Measurements from ENCODE around the gene RASAL2. TPM values are rescaled to one million over a fixed set of nuclear protein-coding genes. Genes with fewer than 3 reads are reported as not detected.

RASAL2 gene
- total RNA-seq, 3 donors from 2014 or later, result 28.5 to 41.0 (median 40.5) TPM

- H3K36me3 ChIP-seq, result peaks cover 7% of the 10 kb centered on the region
These were observed 378.6 kb downstream of the RASAL2 start for GRCh38 chr1:178472531-178472930.

GRCh38 chr1:178477373-178477772, 383.5 kb downstream of the RASAL2 start:
- no peak for TF ChIP-seq POLR2A (IDR thresholded peaks at IDR 0.05)
- no peak for TF ChIP-seq POLR2AphosphoS5 (IDR thresholded peaks at IDR 0.05)
- TF ChIP-seq CTCF (IDR thresholded peaks at IDR 0.05), result no peak
- Histone ChIP-seq H3K4me3 (no peak overlapping the region), H3K36me3 (no peaks in the 10 kb centered on the region), H3K9me3 (no peaks in the 10 kb centered on the region), H3K4me1 (no peaks in the 10 kb centered on the region), H3K27me3 (no peaks in the 10 kb centered on the region), H3K27ac (no peak overlapping the region)
- no peak for DNase-seq (ENCODE audit: low spot score in 2 of 2)
- intact Hi-C loops (cut with DNase I; ENCODE audit: low total_unique reads), result no loop called here

More at GRCh38 chr1:178472531-178472930, 378.6 kb downstream of the RASAL2 start:
- intact Hi-C loops (cut with DNase I; ENCODE audit: low total_unique reads), result no loop called here
- Histone ChIP-seq H3K27me3 (no peaks in the 10 kb centered on the region), H3K9me3 (no peaks in the 10 kb centered on the region), H3K27ac (no peak overlapping the region), H3K4me3 (no peak overlapping the region), H3K4me1 (no peaks in the 10 kb centered on the region)
- no peak for TF ChIP-seq CTCF (IDR thresholded peaks at IDR 0.05)
- TF ChIP-seq POLR2AphosphoS5 (IDR thresholded peaks at IDR 0.05), result no peak
- no peak for TF ChIP-seq POLR2A (IDR thresholded peaks at IDR 0.05)
- DNase-seq (ENCODE audit: low spot score in 2 of 2), result no peak

GRCh38 chr1:178477841-178478240, 383.9 kb downstream of the RASAL2 start:
- Histone ChIP-seq H3K27me3 (no peaks in the 10 kb centered on the region), H3K9me3 (no peaks in the 10 kb centered on the region), H3K27ac (no peak overlapping the region), H3K36me3 (no peaks in the 10 kb centered on the region), H3K4me3 (no peak overlapping the region), H3K4me1 (no peaks in the 10 kb centered on the region)
- no peak for DNase-seq (ENCODE audit: low spot score in 2 of 2)
- TF ChIP-seq CTCF (IDR thresholded peaks at IDR 0.05) (no peak), POLR2AphosphoS5 (IDR thresholded peaks at IDR 0.05) (no peak), POLR2A (IDR thresholded peaks at IDR 0.05) (no peak)
- intact Hi-C loops (cut with DNase I; ENCODE audit: low total_unique reads), result no loop called here

DNA sequence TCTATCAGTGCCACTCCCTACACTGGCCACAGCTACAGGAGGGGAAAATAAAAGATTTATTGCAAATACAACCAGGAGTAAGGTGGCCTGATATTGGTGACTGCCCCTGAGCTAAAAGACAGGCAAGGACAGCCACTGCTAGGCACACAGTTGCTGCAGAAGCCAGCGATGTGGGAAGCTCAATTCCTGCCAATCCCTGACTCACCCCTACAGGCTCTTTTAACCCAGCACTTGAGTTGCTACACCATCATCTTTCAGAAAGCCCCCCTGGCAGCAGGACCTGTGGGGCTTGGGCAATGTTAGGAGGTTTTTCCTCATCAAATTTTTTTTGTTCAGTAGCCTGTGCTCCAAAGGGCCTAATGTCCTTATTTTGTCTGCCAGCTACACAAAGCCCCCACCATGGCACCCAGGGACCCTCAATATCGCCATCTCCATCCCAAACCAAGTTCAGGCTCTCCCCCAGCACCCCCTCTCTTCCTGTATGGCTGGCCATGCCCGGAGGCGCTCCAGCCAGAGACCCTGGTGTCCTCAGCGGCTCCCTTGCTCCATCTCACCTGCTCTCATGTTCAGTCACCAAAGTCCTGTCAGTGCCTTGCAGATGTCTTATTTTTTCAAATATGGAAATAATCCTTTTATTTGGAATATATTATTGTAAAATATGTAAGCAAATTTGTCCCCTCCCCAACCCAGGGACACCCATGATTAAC, 389.5 kb downstream of the RASAL2 start:
- no peak overlapping the region for H3K4me3 ChIP-seq
- no peaks in the 10 kb centered on the region for H3K27me3 ChIP-seq
- intact Hi-C loops (cut with DNase I; ENCODE audit: low total_unique reads), result no loop called here
- H3K36me3 ChIP-seq, result no peaks in the 10 kb centered on the region
- no peaks in the 10 kb centered on the region for H3K9me3 ChIP-seq
- TF ChIP-seq POLR2A (IDR thresholded peaks at IDR 0.05), result no peak
- TF ChIP-seq CTCF (IDR thresholded peaks at IDR 0.05), result no peak
- TF ChIP-seq POLR2AphosphoS5 (IDR thresholded peaks at IDR 0.05), result no peak
- H3K4me1 ChIP-seq, result no peaks in the 10 kb centered on the region
- no peak for DNase-seq (ENCODE audit: low spot score in 2 of 2)
- H3K27ac ChIP-seq, result no peak overlapping the region

DNA sequence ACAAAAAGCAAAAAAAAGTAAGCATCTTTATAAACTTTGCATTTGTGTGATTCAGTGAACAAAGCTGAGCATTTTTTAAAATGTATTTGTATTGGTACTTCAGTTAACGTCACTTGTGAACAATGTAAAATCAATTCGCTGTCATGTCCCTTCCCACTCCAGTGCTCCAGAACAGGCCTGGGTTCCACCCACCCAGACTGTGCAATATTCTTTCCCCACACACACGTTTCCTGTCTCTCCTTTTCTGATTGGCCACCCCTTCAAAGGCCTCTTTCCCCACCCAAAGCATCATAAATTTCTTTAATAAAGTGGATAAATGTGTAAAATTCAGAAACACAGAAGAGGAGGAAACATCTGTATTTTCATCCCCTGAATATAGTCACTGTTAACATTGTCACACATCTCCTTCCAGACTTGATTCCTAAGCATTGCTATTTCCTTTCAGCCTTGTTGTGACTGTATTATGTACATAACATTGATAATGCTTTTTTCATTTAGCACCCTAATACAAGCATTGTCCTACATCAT, 390.9 kb downstream of the RASAL2 start:
- Histone ChIP-seq H3K36me3 (no peaks in the 10 kb centered on the region), H3K27me3 (no peaks in the 10 kb centered on the region), H3K9me3 (no peaks in the 10 kb centered on the region), H3K4me3 (no peak overlapping the region), H3K27ac (no peak overlapping the region), H3K4me1 (no peaks in the 10 kb centered on the region)
- TF ChIP-seq POLR2A (IDR thresholded peaks at IDR 0.05) (no peak), POLR2AphosphoS5 (IDR thresholded peaks at IDR 0.05) (no peak), CTCF (IDR thresholded peaks at IDR 0.05) (no peak)
- no peak for DNase-seq (ENCODE audit: low spot score in 2 of 2)
- intact Hi-C loops (cut with DNase I; ENCODE audit: low total_unique reads), result no loop called here
